H1 (cell line): ENCODE data around the gene CYB561A3.

Experiments used
- CHD1 ChIP-seq: IDR thresholded peaks from 2 replicates; pipeline ENCODE4 v1.6.1; 2012; ENCODE audit warnings: low read depth, low read length, improper control_type of control experiment
- EP300 ChIP-seq, 2 experiments: IDR thresholded peaks; 1 replicate in 1 of 2; 2 replicates in 1 of 2; pipeline ENCODE4 v1.6.1; 2011 to 2012; ENCODE audit warnings: low read depth in 2 of 2, low read length in 2 of 2, mild to moderate bottlenecking in 2 of 2, borderline replicate concordance in 1 of 2, inconsistent platforms in 1 of 2, moderate library complexity in 1 of 2
- KDM5A ChIP-seq: fragments of 200-600 bp; IDR thresholded peaks from 2 replicates; pipeline ENCODE4 v1.7.1; 2012; ENCODE audit warnings: mild to moderate bottlenecking, low read length, inconsistent platforms, mixed read lengths
- MAFK ChIP-seq: IDR thresholded peaks from 2 replicates; pipeline ENCODE4 v1.6.1; 2012; ENCODE audit warnings: low read depth, mild to moderate bottlenecking, improper control_type of control experiment, low read length
- POLR2A ChIP-seq, 2 experiments: IDR thresholded peaks; 1 replicate in 1 of 2; 2 replicates in 1 of 2; pipeline ENCODE4 v1.6.1; 2011; ENCODE audit warnings: low read depth in 2 of 2, low read length in 2 of 2, mild to moderate bottlenecking in 2 of 2; ENCODE audit errors: control extremely low read depth in 1 of 2
- SP1 ChIP-seq: IDR thresholded peaks from 2 replicates; pipeline ENCODE4 v1.6.1; 2011; ENCODE audit warnings: low read depth, low read length
- TAF1 ChIP-seq: IDR thresholded peaks from 2 replicates; pipeline ENCODE4 v1.6.1; 2011; ENCODE audit warnings: mild to moderate bottlenecking, low read depth, low read length
- ZNF274 ChIP-seq: IDR thresholded peaks from 2 replicates; pipeline ENCODE4 v1.7.0; 2012; ENCODE audit warnings: low read length, borderline replicate concordance; ENCODE audit errors: extremely low read depth
- TF ChIP-seq, protein P1 (sequence below), 3 experiments: IDR thresholded peaks; 1 replicate in 2 of 3; 2 replicates in 1 of 3; pipeline versions ENCODE4 v1.5.1 to v1.6.1; 2011; ENCODE audit warnings: low read length in 3 of 3, mild to moderate bottlenecking in 3 of 3, inconsistent platforms in 2 of 3, low read depth in 1 of 3, moderate library complexity in 1 of 3; ENCODE audit not compliant: insufficient read depth in 1 of 3; ENCODE audit errors: control extremely low read depth in 1 of 3
- TF ChIP-seq, protein P2 (sequence below): IDR thresholded peaks from 2 replicates; pipeline ENCODE4 v1.6.1; 2012; ENCODE audit warnings: inconsistent platforms

DNA sequence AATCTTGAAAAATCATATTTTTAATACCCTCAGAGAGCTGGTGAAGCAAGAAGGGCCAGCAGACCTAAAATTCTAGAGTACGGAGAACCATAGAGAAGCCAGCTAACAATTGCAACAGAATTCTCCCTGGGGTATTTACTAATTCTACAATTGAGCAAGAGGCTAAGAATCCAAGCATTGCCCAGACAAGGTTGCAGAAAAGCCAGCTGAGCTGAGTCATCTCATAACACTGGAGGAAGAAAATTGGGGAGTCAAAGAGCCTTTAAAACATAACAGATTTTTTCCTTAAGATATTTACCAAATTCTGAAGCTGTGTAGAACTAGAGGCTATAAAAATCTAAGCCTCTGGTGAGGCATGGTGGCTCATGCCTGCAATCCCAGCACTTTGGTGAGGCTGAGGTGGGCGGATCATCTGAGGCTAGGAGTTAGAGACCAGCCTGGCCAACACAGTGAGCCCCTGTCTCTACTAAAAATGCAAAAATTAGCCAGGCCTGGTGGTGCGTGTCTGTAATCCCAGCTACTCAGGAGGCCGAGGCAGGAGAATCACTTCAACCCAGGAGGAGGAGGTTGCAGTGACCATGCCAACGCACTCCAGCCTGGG, 17.1 kb upstream of the CYB561A3 start:
- TF ChIP-seq POLR2A (IDR thresholded peaks at IDR 0.05; ENCODE audit: control extremely low read depth in 1 of 2, low read depth in 2 of 2, low read length in 2 of 2) (no peak), ZNF274 (no peak), KDM5A (no peak), TAF1 (no peak), EP300 (IDR thresholded peaks at IDR 0.05; ENCODE audit: borderline replicate concordance in 1 of 2, low read depth in 2 of 2, low read length in 2 of 2) (no peak), SP1 (no peak), MAFK (no peak), CHD1 (no peak)
- TF ChIP-seq, protein P1, sequence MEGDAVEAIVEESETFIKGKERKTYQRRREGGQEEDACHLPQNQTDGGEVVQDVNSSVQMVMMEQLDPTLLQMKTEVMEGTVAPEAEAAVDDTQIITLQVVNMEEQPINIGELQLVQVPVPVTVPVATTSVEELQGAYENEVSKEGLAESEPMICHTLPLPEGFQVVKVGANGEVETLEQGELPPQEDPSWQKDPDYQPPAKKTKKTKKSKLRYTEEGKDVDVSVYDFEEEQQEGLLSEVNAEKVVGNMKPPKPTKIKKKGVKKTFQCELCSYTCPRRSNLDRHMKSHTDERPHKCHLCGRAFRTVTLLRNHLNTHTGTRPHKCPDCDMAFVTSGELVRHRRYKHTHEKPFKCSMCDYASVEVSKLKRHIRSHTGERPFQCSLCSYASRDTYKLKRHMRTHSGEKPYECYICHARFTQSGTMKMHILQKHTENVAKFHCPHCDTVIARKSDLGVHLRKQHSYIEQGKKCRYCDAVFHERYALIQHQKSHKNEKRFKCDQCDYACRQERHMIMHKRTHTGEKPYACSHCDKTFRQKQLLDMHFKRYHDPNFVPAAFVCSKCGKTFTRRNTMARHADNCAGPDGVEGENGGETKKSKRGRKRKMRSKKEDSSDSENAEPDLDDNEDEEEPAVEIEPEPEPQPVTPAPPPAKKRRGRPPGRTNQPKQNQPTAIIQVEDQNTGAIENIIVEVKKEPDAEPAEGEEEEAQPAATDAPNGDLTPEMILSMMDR (IDR thresholded peaks at IDR 0.05; ENCODE audit: control extremely low read depth in 1 of 3, insufficient read depth in 1 of 3, low read depth in 1 of 3, low read length in 3 of 3): no peak
- TF ChIP-seq, protein P2, sequence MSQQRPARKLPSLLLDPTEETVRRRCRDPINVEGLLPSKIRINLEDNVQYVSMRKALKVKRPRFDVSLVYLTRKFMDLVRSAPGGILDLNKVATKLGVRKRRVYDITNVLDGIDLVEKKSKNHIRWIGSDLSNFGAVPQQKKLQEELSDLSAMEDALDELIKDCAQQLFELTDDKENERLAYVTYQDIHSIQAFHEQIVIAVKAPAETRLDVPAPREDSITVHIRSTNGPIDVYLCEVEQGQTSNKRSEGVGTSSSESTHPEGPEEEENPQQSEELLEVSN: no peak
